NCI-H1930 (cell line): ENCODE measurements around the gene ABCA13.

Experiments used
- DNase-seq, 2 experiments: peaks; one replicate each; lab custom pipeline; 2025; lab: John Stamatoyannopoulos, UW

ABCA13 gene

GRCh38 chr7:48643431-48644013, 472.3 kb downstream of the ABCA13 start:
- DNase-seq = no peak

GRCh38 chr7:48658138-48658537, 486.9 kb downstream of the ABCA13 start:
- no peak for DNase-seq

GRCh38 chr7:48660306-48660870, 489.1 kb downstream of the ABCA13 start:
- no peak for DNase-seq

- no peak for DNase-seq
Observed at GRCh38 chr7:48664241-48664640, 493.0 kb downstream of the ABCA13 start.

- no peak for DNase-seq
Observed at GRCh38 chr7:48665353-48666135, 494.3 kb downstream of the ABCA13 start.

- DNase-seq = no peak
Observed at GRCh38 chr7:48667407-48667806, 496.1 kb downstream of the ABCA13 start.

- DNase-seq = no peak
Observed at GRCh38 chr7:48671656-48672055, 500.4 kb downstream of the ABCA13 start.

- no peak for DNase-seq
Observed at GRCh38 chr7:48681006-48681405, 509.7 kb downstream of the ABCA13 start.

GRCh38 chr7:48691788-48692187, 520.5 kb downstream of the ABCA13 start:
- DNase-seq = no peak
